Activated CD8-positive, alpha-beta memory T cell treated with anti-CD3 and anti-CD28 coated beads for 36 hours (primary cell): ENCODE data around the gene GTPBP10. TPM values are rescaled to one million over a fixed set of nuclear protein-coding genes. Genes with fewer than 3 reads are reported as not detected.
"Not testable (repeated sequence)": the region's sequence is repeated elsewhere in the genome, so short reads cannot be mapped to it uniquely, and the experiment has no call there.

ENCODE experiments used
- CTCF ChIA-PET: fragments of 350-600 bp; sonication (Branson Sonifier 250); formaldehyde crosslinking; loops from one replicate; lab custom pipeline; 2021; ENCODE audit warnings: antibody characterized with exemption; lab: Charles Lee
- POLR2A ChIA-PET: fragments of 350-600 bp; sonication (Branson Sonifier 250); formaldehyde crosslinking; loops from one replicate; lab custom pipeline; 2021; ENCODE audit warnings: antibody characterized with exemption; lab: Charles Lee
- total RNA-seq, 2 experiments: library from RNA; stranded (reverse); gene quantifications; one replicate each; pipeline ENCODE4 v1.2.3, GENCODE V29; 2021

Gene GTPBP10
- total RNA-seq: 10 to 100 TPM; 42.0 to 43.6 TPM

DNA sequence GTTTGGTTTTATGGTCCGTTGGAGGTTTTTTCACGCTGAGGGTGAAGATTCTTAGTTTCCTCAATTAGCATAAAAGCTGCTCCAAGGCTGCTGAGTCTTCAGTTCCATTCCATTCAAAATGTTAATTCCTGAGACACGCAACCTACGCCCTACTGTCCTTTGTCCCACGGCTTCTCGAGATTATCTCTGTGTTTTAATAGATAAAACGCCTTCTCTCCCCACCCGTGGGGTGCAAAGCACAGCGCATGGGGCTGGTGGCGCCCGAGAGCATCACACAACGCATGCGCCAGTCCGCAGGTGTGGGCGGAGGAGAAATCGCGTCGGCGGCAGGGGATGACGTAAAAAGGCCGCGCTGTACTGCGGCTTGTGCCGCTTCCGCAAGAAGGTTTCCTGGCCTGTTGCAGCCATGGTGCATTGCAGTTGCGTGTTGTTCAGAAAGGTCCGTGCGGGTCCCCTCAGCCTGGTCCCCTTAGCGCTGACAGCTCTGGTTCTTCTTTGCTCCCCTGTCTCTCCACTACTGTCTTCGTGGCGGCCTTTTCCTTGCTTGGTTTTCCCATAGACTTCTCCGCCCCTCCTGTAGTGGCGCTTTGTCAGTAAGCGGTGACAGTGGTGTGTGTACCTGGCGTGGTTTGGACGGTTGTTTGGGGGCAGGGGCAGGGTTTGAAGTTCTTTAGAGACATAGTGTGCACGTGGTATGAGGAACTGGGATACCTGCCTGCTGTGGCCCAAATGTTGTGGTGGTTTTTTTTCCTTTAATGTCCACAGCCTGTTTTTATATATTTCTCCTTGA lies at the start of gene GTPBP10:
Gene GTPBP10 (plus strand): TSS at position 381 of the 790 bp plus-strand sequence. CDS start 26 bp downstream, at position 407.
- POLR2A ChIA-PET: interaction anchor here (0.6 to 1.3 kb wide), 3 partner anchors 57 to 792 kb away, joined by 3 read pairs; partner anchors contain the start of gene CLDN12
- CTCF ChIA-PET: interaction anchor here (1.2 kb wide), 1 partner anchor 70 kb away, joined by 4 read pairs; no protein-coding TSS in a partner anchor

DNA sequence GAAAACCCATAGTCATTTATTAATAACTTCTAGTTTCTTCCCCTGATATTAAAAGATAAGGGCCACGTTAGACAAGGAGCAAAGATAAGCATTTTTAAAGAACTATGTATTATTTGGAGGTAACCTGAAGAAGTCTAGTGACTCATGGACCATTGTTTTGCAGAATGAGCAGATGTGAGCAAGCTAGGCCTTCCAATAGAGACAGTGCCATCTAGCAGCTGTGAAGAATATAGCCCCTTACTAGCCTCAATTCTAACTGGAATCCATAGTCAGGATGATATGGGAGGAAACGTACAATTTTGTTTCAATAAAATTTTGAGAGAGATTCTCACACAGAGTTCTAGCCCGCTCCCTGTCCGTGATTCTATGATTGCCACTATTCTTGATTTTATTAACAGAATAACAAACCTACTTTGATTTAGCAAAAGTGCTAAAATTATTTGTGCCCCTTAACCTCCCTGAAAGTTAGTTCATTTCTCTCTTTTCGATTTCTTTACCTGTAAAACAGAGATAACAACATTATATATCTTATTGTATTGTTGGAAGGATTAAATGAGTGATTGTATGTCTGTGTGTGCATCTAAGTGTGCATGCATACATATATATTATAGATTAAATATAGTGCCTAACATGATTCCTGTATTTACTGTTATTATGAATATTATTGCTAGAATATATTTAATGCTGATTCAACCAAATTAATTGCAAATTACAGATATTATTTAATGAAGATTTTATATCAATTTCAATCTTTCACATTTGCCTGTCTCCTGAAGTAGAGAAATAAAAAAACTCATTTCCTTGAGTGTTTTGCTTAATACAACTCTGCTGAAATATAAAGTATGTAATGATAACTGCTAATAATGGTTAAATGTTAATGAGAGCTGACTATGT lies 48.1 kb upstream of the GTPBP10 start:
- POLR2A ChIA-PET: no interaction called here
- CTCF ChIA-PET: interaction anchor here (0.6 kb wide), 1 partner anchor 146 kb away, joined by 3 read pairs; no protein-coding TSS in a partner anchor

DNA sequence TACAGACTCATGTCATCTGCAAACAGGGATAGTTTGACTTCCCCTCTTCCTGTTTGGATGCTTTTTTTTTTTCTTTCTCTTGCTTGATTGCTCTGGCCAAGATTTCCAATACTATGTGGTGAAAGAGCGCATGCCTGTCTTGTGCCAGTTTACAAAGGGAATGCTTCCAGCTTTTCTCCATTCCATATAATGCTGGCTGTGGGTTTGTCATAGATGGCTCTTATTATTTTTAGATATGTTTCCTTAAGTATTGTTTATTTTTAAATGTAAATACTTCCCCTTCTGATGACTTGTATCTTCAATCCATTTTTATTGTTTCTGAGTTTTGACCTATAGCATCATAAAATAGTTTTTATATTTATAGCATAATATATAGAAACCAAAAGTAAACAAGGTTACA lies 43.3 kb upstream of the GTPBP10 start:
- CTCF ChIA-PET: no interaction called here
- POLR2A ChIA-PET: no interaction called here

- CTCF ChIA-PET: no interaction called here
- POLR2A ChIA-PET: no interaction called here
Measured at GRCh38 chr7:90309872-90310271, 36.6 kb upstream of the GTPBP10 start.

- ChIA-PET CTCF (no interaction called here), POLR2A (no interaction called here)
Measured at GRCh38 chr7:90311175-90311574, 35.3 kb upstream of the GTPBP10 start.

DNA sequence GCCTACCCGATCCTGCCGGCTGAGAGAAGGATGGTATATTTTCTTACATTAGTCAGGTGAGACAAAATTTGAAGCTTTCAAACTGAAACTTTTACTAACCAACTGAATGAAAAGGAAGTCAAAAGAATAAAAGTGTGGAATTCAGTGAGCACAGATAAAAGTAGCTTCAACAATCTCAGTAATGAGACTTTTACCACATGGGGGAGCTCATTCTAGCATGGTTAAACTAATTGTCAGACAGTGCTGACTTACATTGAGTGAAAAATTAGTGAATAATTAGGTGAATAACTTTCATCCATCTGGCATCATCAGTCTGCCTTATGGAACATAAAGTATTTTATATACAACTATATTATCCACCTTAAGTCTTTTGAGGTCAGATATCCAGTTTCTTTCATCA lies 33.8 kb upstream of the GTPBP10 start:
- POLR2A ChIA-PET: no interaction called here

DNA sequence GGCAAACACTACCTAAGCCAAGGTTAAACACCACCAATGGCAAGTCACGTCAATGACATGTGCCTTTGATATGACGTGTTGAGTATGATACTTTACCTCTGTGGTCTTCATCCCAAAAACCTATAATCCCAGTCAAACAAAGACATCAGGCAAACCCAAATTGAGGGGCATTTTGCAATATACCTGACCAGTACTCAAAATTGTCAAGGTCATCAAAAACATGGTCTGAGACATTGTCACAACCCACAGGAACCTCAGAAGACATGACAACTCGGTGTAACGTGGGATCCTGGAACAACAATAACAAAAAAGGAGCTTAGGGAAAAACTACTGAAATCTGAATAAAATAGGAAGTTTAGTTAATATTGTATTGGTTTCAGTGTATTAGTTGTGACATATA lies 32.6 kb upstream of the GTPBP10 start:
- CTCF ChIA-PET: no interaction called here
- POLR2A ChIA-PET: no interaction called here

More for the DNA sequence above, 33.8 kb upstream of the GTPBP10 start:
- CTCF ChIA-PET: interaction anchor here (0.7 to 1.4 kb wide), 3 partner anchors 16 to 120 kb away, joined by 3 to 4 read pairs (median 3); no protein-coding TSS in a partner anchor

DNA sequence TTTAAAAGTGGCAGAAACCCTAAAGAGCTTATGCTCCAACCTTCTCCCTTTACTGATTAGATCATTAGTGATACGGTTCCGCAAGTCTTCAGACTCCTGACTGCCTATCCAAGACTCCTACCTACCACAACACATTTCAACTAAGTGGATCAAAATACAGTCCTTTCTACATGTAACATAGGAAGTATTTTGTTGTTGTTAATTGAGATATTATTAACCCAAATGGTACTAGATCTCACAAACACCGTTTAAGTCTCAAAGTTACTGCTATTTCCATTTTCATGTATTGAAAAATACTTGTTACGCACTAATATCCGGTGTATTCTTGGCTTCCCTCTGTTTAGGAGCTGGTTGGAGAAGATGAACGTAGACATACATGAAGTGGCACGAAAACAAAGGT lies 26.5 kb upstream of the GTPBP10 start:
- ChIA-PET POLR2A (no interaction called here), CTCF (no interaction called here)

GRCh38 chr7:90320418-90320800 lies 26.1 kb upstream of the GTPBP10 start:
- POLR2A ChIA-PET: no interaction called here
- CTCF ChIA-PET: interaction anchor here (0.9 kb wide), 1 partner anchor 22 kb away, joined by 3 read pairs; no protein-coding TSS in a partner anchor

DNA sequence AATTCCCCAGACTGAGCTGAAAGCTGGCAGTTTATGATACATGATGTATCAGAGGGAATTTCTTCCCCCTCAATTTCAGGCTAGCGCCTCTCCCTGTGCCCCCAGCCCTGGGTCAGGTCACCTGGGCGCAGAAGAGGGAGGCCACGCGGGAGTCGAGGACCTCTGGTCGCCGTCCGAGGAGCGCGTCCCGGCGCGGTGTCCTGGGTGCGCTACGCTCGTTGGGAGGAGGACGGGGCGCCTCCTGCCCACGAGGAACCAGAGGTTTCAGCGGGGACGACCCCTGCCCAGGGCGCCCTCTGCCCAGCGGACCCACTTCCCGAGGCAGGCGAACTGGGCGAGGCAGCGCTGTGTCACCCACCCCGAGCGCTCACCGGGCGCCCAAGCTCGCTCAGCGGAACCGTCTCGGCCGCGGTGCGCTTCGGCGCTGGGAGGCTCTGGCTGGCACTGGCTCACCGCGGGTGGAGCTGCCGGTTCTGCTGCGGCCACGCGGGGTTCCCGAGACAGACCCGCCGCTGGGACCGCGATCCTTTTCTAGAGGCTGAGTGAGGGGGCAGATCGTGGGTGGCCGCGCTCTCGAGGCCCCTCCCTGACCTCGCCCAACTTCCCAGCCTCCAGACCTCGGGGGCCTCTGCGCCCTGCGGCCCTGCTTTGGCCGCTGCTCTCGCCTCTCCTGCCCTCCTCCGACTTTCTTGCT lies 25.6 kb upstream of the GTPBP10 start, which contains the start of gene FAM237B:
Gene FAM237B (minus strand): TSS at position 504 of the 694 bp plus-strand sequence. CDS start 1,556 bp downstream, outside the sequence.
- ChIA-PET CTCF (interaction anchor here (0.9 kb wide), 1 partner anchor 21 kb away, joined by 3 read pairs; no protein-coding TSS in a partner anchor), POLR2A (no interaction called here)

GRCh38 chr7:90322837-90323236 lies 23.7 kb upstream of the GTPBP10 start:
- ChIA-PET CTCF (no interaction called here), POLR2A (no interaction called here)

GRCh38 chr7:90326500-90326899 lies 20.0 kb upstream of the GTPBP10 start:
- POLR2A ChIA-PET: no interaction called here
- CTCF ChIA-PET: no interaction called here

GRCh38 chr7:90334193-90334843 lies 12.2 kb upstream of the GTPBP10 start:
- POLR2A ChIA-PET: no interaction called here
- CTCF ChIA-PET: interaction anchor here (1.0 kb wide), 1 partner anchor 17 kb away, joined by 3 read pairs; no protein-coding TSS in a partner anchor

GRCh38 chr7:90334926-90335325 lies 11.6 kb upstream of the GTPBP10 start:
- CTCF ChIA-PET: interaction anchor here (1.0 kb wide), 1 partner anchor 18 kb away, joined by 3 read pairs; no protein-coding TSS in a partner anchor
- POLR2A ChIA-PET: not testable (repeated sequence)

GRCh38 chr7:90337106-90337505 lies 9.4 kb upstream of the GTPBP10 start:
- ChIA-PET POLR2A (no interaction called here), CTCF (no interaction called here)

- POLR2A ChIA-PET: interaction anchor here (1.3 kb wide), 1 partner anchor 59 kb away, joined by 3 read pairs; the partner anchor contains the start of gene CLDN12
- CTCF ChIA-PET: no interaction called here
Measured at GRCh38 chr7:90345016-90345415, 1.5 kb upstream of the GTPBP10 start.

- ChIA-PET CTCF (interaction anchor here (1.2 kb wide), 1 partner anchor 70 kb away, joined by 4 read pairs; no protein-coding TSS in a partner anchor), POLR2A (interaction anchor here (0.6 to 1.3 kb wide), 3 partner anchors 58 to 791 kb away, joined by 3 read pairs; partner anchors contain the start of gene CLDN12)
Measured at GRCh38 chr7:90345595-90346335, 751 bp upstream of the GTPBP10 start.
